T-helper 9 cell (primary cell): ENCODE results near the gene PIP5KL1.
A peak's percentile ranks its signal among the peaks of the same experiment; 100 is the strongest.

Experiments used
- DNase-seq: peaks from one replicate; pipeline ENCODE4 v3.0.0-alpha.2; 2020

PIP5KL1 gene

DNA sequence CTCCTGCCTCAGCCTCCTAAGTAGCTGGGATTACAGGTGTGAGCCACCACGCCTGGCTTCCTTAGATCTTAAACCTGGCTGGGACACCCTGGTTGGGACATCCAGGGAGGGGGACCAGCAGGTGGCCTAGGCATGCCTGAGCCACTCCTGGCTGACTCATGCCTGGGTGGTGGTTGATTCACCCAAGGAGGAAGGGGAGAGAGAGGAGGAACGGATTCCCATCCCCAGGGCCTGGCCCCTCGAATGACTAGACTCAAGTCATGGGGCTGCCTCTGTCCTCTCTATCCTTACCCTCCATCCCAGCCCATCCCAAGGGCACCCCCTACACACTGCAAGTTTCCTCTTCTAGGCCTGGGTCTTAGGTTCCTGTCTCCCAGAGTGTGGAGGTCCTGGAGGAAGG lies 37.5 kb upstream of the PIP5KL1 start:
- DNase-seq, result no peak

DNA sequence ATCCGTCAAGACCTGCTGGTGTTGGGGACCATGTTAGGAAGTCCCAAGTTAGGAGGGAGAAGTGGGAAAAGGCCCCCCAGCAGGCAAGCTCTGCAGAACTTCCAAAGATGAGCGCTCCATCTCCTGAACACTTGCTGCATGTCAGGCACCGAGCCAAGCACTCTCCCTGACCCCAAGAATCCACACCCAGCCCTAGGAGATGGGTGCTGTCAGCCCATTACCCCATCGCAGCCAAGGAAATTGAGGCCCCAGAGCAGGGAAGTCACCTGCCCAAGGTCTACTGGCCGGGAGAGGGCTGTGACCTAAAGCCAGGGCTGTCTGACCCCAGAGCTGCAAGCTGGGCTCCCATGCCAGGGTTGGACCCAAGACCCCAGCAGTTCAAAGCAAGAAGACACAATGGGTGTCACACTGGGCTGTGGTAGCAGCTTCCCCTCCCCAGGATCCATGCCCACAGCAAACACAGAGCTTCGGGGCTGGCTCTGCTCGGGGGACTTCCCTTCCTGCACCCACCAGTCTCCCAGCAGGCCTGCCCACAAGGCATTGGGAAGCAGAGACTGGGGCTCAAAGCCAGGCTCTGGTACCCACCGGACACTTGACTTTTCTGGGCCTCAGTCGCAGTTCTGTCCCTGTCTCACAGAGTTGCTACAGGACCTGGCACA lies 36.7 kb upstream of the PIP5KL1 start:
- no peak for DNase-seq

DNA sequence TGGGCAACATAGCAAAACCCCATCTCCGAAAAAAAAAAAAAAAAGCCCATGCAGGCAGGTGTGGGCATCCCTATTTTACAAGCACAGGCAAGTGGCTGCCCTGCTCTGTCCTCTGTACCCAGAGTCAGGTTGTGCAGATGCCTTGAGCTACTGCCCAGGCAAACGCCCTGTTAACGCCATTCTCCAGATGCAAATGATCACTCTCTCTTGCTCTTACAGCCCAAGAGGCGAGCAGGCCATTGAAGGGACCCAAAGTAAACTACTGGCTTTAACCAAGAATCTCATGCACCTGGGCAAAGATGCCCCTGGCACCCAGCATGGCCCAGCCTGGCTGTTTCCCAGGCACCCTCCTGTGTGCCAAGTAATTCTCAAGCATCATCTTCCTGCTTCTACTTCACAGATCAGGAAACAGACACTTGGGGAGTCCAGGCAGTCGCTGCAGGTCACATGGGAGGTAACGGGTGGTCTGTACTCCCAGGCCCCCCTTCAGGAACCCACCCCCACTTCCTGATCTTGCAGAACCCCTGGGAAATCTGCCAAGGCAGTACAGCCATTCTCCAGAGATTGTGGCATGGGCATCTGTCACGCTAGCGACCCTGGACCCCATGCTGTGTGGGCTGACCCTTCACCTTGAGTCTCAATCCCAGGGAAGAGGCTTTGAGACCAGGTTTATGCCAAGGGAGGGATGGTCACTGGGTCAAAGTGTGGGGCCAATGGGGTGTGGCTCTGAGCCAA lies 36.0 kb upstream of the PIP5KL1 start:
- no peak for DNase-seq

DNA sequence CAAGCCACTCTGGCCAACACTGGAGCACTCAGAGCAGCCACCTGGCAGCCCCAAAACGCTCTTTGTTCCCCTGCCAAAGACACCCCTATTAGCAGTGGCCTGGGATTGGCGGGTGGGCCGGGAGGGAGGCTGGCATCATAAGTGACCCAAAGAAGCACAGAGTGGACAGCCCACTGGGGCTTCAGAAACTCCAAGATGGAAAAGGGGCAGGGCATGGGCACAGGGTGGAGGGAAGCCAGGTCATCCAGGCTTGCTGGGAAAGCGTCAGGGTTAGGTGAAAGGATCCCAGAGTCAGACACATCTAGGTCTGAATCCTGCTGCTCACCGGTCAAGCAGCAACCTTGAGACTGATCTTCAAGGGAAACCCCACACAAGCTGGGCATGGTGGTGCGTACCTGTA lies 35.4 kb upstream of the PIP5KL1 start:
- DNase-seq, result no peak

DNA sequence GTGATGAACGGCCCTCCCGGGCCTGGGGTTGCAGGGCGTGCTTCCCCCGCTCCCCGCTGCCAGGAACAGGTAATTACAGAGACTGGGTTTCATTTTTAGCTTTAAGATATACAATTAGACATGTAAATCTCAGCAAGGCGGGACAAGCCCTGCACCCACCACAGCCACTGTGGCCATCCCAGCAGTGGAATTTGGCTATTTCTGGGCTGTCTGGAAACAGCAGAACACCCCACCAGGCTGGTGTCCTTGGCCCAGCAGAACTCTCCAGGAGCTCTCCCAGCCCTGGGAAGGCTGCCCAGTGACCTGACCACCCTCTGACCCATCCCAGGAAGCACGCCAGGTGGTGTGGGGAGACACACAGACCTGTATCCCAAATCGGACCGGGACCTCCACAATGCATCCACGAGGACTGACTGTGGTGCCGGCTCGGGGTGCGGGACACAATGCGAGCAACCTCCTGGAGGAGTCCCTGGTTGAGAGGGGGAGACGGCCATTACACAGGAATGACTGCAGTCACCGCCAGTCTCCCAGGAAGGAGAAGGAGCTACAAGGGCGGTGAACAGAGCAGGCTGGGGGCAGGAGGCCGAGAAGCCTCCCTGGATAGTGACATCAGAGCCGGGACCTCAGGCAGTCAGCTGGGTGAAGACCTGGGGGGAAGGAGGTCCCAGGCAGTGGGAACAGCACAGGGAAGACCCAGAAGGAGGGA lies 32.9 kb upstream of the PIP5KL1 start:
- DNase-seq, result no peak

DNA sequence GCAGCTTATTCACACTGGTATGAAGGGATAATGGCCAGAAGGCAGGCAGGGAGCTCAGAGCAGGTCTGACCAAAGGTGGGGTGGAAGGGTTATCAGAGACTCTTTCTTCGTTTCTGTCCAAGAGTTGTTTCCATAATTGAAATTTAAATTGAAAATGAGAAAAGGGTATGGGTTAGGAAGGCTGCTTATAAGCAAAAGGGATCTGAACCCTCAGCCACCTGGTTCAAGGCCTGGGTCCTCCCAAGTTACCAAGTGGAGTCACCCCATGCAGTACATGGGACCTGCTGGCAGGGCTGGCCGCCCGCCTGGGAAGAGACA lies 32.4 kb upstream of the PIP5KL1 start:
- no peak for DNase-seq

DNA sequence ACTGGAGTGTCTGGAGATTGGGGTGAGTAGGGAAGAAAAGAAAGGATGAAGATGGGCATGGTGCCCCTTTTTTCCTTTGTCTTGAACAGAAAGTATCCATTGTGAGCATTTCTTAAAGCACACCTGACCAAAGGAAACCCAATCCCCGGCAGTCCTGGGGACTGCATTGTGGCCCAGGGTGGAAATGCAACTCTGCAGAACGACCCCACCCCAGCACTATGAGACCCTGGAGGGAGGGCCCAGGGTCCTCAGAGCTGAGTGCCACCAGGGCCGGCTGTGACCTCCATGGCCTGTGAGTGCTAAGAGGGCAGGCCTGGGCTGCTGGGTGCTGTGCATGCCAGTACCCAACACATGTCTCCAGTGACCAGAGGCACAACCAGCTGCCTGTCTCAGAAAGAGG lies 31.7 kb upstream of the PIP5KL1 start:
- DNase-seq, result no peak

DNA sequence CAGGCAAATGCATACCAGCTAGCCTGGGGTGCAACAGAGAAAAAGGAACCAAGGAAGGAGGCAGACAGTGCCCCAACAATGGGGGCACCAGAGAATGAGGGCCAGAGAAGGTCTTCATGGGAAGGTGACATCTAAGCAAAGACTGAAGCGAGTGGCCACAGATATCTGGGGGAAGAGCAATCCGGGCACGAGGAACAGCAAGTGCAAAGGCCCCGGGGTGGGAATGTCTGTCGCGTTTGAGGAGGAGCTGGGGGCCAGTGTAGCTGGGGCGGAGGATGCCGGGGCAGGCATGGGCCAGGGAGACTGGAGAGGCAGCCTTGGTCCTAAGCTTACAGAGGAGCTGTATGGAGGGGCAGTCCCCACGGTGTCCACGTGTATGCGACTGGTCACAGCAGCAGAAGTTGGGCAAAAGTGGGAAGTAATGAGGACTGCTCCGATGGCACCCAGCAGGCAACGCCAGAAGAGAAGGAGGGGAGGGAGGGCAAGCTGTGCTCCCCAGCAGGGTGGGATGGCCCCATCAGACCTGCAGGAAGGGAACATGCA lies 31.1 kb upstream of the PIP5KL1 start:
- DNase-seq, result no peak

DNA sequence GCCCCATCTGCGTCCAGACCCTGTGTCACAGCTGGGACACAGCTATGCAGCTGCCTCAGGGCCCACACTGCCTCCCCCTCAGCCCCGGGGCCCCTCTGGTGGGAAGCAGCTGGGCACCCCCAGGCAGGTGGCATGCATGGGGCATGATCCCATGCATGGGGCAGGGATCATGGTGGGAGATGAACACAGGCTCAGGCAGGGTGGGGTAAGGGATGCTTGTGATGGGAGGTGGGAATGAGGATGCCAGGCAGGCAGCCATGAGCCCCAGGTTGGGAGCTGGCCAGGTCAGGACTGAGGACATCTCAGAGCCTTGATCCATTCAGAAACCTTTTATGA lies 30.5 kb upstream of the PIP5KL1 start:
- no peak for DNase-seq

DNA sequence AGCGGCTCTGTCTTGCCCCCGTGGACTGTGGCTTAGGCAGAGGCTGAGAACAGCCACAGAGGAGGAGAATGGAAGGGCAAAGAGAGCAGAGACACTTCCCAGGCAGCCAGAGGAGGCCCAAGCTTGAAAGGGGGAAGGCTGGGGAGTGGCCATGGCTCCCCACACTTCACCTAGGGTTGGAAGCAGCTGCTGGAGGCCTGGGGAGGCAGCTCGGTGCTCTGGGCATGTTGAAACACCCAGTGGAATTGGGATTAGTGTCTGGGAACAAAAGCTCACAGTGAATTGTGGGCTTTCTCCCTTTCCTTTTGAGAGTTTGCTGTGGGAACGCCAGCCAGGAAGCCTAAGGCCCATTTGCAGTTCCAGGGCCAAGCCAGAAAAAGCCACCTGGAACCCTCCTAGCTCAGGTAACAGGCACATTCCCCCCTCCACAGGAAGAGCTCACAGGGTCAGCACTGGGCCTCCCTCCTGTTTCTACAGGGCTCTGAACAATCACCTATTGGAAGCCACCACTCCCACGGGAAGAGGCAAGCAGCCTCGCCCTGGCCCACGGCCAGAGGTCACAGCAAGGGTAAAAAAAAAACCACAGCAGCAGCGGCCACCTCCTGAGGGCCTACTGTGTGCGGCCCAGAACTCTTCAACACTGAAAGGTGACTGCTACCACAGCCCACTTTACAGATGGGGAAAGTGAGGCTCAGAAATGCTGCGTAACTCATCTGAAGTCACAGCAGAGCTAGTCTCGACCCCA lies 30.0 kb upstream of the PIP5KL1 start:
- no peak for DNase-seq

DNA sequence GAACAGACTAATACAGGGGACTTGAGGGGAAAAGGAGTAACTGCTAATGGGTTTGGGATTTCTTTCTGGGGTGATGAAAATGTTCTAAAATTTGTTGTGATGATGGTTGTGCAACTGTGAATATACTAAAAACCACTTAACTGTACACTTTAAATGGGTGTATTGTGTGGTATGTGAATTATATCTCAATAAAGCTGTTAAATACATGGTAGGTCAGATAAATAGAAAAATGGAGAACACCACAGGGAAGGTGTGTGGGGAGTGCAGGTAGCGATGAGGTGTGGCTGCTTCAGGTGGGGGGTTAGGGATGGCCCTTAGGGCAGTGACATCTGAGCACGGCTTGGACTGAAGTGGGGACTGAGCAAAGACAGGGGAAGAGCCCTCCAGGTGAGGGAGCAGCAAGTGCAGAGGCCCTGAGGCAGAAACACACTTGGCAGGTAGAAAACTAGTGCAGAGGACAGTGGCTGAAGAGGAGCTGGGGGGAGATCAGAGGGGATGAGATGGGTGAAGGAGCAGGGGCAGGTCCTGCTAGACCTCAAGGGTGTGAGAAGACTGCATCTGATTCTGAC lies 29.3 kb upstream of the PIP5KL1 start:
- DNase-seq, result no peak

DNA sequence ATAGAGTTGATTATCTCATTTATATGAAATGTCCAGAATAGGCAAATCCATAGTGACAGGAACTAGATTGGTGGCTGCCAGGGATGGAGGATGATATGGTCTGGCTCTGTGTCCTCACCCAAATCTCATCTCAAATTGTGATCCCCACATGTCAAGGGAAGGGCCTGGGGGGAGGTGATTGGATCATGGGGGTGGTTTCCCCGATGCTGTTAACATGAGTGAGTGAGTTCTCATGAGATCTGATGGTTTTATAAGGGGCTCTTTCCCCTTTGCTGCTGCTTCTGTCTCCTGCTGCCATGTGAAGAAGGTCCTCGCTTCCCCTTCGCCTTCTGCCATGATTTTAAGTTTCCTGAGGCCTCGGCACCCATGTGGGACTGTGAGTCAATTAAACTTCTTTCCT lies 28.8 kb upstream of the PIP5KL1 start:
- no peak for DNase-seq

DNA sequence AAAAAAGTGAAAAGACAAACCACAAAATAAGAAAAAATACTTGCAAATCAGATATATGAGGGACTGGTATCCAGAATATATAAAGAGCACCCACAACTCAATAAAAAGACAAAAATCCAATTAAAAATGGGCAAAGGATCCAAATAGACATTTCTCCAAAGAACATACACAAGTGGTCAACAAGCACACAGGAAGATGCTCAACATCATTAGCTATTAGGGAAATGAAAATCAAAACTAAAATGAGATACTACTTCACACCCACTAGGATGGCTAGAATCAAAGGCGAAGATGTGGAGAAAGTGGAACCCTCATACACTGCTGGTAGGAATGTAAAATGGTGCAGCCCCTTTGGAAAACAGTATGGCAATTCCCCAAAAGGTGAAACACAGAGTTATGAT lies 28.2 kb upstream of the PIP5KL1 start:
- DNase-seq, result no peak

DNA sequence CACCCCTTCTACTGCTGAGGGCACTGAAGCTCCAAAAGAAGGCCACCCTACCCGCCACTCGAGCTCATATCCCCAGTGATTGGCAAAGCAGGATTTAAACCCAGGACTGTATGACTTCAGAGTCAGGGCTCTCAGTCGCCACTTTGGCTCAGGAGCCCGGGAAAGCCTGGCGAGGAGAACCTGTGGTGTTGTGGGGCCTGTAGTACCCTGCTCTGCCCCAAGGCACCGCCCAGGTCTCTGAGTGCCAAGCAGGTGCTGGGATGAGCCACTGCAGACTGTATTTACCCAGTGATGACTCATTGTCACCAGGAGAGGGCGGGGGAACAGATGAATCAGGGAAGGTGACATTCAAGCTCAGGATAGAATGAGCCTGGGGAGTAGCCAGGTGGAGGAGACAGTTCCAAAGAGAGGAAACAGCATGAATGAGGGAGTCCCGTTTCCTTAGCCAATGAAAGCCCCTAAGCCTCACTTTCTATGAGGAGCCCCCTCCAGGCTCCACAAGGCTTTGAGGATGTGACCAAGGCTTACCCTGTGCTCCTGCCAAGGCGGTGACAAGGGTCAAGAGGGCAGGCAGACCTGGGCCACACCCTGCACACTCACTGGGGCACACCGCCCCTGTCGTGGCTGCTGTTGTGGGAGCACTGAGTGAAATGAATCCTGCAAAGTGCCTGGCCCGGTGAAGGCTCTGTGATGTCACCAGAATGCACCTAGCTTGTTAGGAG lies 24.9 kb upstream of the PIP5KL1 start:
- peak; percentile 69 for DNase-seq

DNA sequence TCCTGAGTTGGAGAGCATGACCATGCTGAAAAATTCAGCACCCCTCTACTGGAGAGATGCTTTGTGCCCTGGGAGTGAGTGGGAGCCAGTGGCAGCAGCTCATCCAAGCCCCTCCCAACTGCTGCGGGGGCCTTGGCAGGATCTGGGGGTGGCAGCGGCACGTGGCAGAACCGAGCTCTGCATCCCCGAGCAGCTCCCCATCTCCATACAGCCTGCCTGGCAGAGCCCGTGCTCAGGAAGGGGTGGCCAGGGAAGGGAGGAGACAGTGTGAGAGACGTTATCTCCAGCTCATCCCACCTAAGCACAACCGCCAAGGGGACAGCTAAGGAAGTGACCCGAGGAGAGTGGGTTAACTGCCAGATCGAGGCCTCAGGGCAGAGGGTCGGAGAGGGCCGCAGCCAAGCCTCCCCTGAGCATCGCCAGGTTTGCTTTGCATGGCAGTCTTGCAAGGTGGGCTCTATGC lies 24.3 kb upstream of the PIP5KL1 start:
- no peak for DNase-seq

DNA sequence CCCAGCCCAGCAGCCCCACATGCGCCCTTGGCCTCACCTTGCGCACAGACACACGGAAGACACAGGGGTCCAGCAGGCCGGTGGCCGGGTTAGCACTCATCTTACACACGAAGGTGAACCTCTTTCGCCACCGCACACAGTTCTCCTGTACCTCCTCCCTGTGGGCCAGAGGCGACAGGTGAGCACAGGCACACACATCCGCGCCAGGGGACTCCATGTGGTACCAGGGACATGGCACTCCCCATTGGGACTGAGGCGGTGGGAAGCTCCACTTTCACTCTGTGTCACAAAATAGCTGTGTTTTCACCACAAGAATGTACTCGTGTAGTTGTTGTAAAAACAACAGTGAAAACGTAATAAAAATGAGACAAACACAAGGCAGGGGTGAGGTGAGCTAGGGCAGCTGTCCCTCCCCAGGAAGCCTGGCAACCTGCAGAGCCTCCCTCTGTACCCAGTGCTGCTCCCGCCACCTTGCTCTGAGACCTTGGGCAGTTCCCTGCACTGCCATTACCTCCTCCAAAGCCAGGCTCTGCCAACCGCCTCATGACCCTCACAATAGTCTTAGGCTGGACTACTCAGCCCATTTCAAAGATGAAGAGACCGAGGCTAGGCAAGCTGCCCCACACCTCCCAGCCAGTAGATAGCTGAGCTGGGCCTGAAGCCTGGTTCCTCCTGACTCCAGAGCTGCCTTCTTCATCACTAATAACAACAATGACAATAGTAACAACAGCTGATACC lies 23.4 kb upstream of the PIP5KL1 start:
- no peak for DNase-seq

DNA sequence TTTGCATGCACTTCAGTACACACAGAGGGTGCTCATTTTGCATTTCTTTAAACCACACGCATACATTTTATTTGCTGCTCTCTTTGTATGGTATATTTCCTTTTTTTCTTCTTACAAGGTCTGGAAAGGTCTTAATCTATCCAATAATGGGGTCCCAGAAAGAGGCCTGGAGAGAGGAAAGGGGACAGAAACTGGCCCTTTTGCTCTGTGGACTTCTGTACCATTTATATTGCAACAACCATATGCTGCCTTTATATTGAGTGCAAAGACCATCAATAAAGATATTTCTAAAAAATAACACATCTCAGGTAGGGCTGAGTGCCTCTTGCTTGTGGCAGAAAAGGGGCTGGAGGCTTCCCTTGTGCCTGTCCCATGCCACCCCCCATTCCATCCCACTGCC lies 22.6 kb upstream of the PIP5KL1 start:
- no peak for DNase-seq

DNA sequence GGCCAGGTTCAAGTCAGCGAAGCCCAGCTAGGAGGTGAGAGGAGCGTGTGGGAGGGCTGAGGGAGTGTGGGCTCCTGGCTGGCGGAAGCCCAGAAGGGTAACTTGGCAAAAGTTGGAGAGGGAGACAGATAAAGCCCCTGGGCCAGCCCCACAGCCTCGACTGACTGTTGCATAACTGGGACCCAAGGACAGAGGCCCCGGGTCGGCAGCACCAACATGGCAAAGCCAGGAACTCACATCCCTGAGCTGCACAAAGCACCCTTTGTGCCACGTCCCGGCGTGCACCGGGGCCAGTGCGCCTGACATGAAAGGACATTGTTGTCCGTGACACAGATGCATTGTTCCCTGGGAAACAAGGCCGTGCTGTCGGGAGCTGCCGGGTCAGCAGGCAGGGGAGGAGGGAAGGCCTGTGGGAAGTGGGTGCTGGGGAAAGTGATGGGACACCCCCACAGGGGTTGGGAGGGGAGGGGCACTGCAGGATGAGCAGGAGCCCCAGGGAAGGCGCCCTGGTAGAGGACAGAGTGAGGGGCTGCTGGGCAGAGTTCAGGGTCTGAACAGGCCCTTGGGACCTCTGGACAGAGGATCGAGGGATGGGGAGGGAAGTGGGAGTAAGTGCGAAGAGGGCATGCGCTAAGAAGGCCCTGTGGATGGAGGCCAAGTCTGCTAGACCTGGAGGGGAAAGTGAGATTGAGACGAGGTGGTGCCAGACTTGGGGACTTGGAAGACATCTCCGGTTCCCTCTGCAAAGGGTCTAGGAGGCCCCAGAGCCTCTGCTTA lies 20.1 kb upstream of the PIP5KL1 start:
- no peak for DNase-seq

DNA sequence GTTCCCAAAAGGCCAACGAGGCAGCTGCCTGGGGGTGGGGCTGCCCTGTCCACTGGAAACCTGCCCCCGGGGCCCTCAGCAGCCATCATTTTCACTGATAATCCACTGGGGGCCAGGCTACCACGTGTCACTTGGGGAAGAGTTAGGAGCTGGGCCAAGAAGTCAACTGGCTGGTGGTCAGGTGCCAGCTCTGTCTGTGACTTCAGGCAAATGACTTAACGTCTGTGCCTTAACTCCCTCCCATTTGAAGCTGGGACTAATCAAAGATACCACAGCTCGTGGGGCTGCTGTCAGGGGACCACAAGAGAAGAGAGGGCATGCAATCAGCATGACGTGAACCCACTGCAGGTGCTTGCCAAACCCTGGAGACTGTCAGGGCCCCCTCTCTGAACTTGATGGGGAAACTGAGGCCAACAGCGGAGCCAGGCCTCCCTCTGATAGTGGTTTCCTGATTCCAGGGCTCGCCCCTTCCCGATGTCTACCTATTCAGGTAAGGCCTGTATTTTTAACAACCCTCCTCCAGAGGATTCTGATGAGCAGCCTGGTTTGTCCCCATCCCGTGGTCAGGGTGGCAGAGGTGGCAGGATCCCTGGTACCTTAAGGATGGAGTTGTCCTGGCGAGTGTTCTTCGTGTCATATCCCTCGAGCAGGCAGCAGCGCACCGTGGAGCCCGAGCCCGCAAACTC lies 19.4 kb upstream of the PIP5KL1 start:
- DNase-seq, result no peak
